Measurements from ENCODE around the gene BABAM2. TPM values are rescaled to one million over a fixed set of nuclear protein-coding genes. Genes with fewer than 3 reads are reported as not detected.

BABAM2 gene
- total and polyA plus RNA-seq, 2 of the 4 experiments (the other 2 are of a cell fraction): 20.9 to 23.1 TPM

- DNase-seq (no peak), ATAC-seq (ENCODE audit: low read depth) (no peak)
- intact Hi-C loops (cut with micrococcal nuclease): no loop called here
- 100% methylated on average over 1 of the region's 1 CpG; no CpG with 5 or more reads in 1 of the 2 experiments for WGBS, 2 experiments (ENCODE audit: extremely low coverage in 2 of 2, insufficient read length in 1 of 2)
- H2AFZ ChIP-seq (replicated peaks; ENCODE audit: low read length, poor library complexity): no peak overlapping the region
- dilution Hi-C loops (cut with HindIII; ENCODE audit: low sequenced_read_pairs, unreplicated experiment): no loop called here
- ChIA-PET POLR2A (ENCODE audit: unreplicated experiment) (no interaction called here), CTCF (no interaction called here)
- H3K9me3 ChIP-seq (ENCODE audit: control insufficient read depth, insufficient read depth, low read length): no peaks in the 10 kb centered on the region
- no peak overlapping the region for H2BK5ac ChIP-seq (ENCODE audit: low read depth, low read length, poor library complexity, severe bottlenecking)
- H3K9me1 ChIP-seq (ENCODE audit: insufficient read depth, low read length): peaks cover 3% of the 10 kb centered on the region
- no peak overlapping the region for H3K4me3 ChIP-seq (ENCODE audit: insufficient read depth, low read depth, low read length)
- no peak overlapping the region for H2BK120ac ChIP-seq (ENCODE audit: low read depth, low read length)
- H3K4me2 ChIP-seq (ENCODE audit: low read depth, low read length): no peak overlapping the region
- no peaks in the 10 kb centered on the region for H3K27me3 ChIP-seq (ENCODE audit: control insufficient read depth, insufficient read depth, low read length)
- H3K18ac ChIP-seq (ENCODE audit: low read depth, low read length): no peak overlapping the region
- no peak overlapping the region for H3K56ac ChIP-seq (ENCODE audit: extremely low read depth, insufficient read depth, low read length)
- H2AK5ac ChIP-seq (ENCODE audit: low read depth, low read length): no peak overlapping the region
- H3K36me3 ChIP-seq (ENCODE audit: control insufficient read depth, insufficient read depth, low read length): no peaks in the 10 kb centered on the region
- H3K4me1 ChIP-seq (ENCODE audit: control insufficient read depth, insufficient read depth, low read length): peaks cover 4% of the 10 kb centered on the region; the same call in 1 of the 2 replicates
- no peaks in the 10 kb centered on the region for H4K20me1 ChIP-seq (ENCODE audit: insufficient read depth, low read length)
- H3K27ac ChIP-seq (ENCODE audit: insufficient read depth, low read length): no peak overlapping the region
- H2BK15ac ChIP-seq (ENCODE audit: low read depth, low read length): no peak overlapping the region
- no peak overlapping the region for H4K8ac ChIP-seq (ENCODE audit: low read depth in 2 of 2, low read length in 2 of 2)
- no peak overlapping the region for H2BK20ac ChIP-seq (ENCODE audit: low read depth, low read length)
- no peak overlapping the region for H3K9ac ChIP-seq (ENCODE audit: low read depth, low read length)
- H3K79me1 ChIP-seq (ENCODE audit: low read depth in 1 of 2, low read length in 2 of 2): peaks cover 9 to 20% of the 10 kb centered on the region in 2 experiments; a peak in 3 of 4 replicates
- in situ Hi-C loops (cut with MboI; ENCODE audit: low sequenced_read_pairs): no loop called here
- no peak overlapping the region for H3K14ac ChIP-seq (replicated peaks; ENCODE audit: low read depth, low read length)
- TF ChIP-seq ELK1 (IDR thresholded peaks at IDR 0.05; ENCODE audit: borderline replicate concordance, low read depth, low read length) (no peak), SMC3 (IDR thresholded peaks at IDR 0.05; ENCODE audit: low read depth, low read length) (no peak), CEBPB (IDR thresholded peaks at IDR 0.05; ENCODE audit: low read depth, low read length) (no peak), BHLHE40 (IDR thresholded peaks at IDR 0.05; ENCODE audit: low read depth, low read length) (no peak), MAZ (IDR thresholded peaks at IDR 0.05; ENCODE audit: borderline replicate concordance, low read depth, low read length) (no peak)
- H3K4ac ChIP-seq (ENCODE audit: low read depth, low read length): no peak overlapping the region
- H3K23ac ChIP-seq (ENCODE audit: low read depth, low read length): no peak overlapping the region
- H2AK9ac ChIP-seq (replicated peaks; ENCODE audit: low read depth, low read length, poor library complexity): no peak overlapping the region
- no peak overlapping the region for H4K5ac ChIP-seq (ENCODE audit: low read depth, low read length)
- H4K91ac ChIP-seq (ENCODE audit: insufficient read depth, low read depth, low read length): no peak overlapping the region
- no TSS peak for BruUV-seq (replicated peaks)
Observed at GRCh38 chr2:27906074-27906473, 15.5 kb downstream of the BABAM2 start.
